OCI-LY1 (cell line): ENCODE measurements around the gene ABLIM1.

Experiments
- H2AFZ ChIP-seq: fragments of 200-600 bp; sonication (generic), shearing (Covaris generic); 2 replicates; pipeline ENCODE4 v1.6.0; 2014; ENCODE audit warnings: antibody characterized with exemption, mild to moderate bottlenecking, low read length
- H3F3A ChIP-seq: fragments of 200-600 bp; sonication (generic), shearing (Covaris generic); 2 replicates; pipeline ENCODE4 v1.6.0; 2014; ENCODE audit warnings: mild to moderate bottlenecking, antibody characterized with exemption, low read length, moderate library complexity; ENCODE audit not compliant: insufficient read depth
- H3K27ac ChIP-seq: fragments of 200-600 bp; sonication (generic); 2 replicates; pipeline ENCODE4 v1.5.1; 2014; ENCODE audit warnings: low read length, mixed run types, mild to moderate bottlenecking, low read depth; ENCODE audit not compliant: poor library complexity, severe bottlenecking
- H3K27me3 ChIP-seq: fragments of 200-600 bp; sonication (generic); 2 replicates; pipeline ENCODE4 v1.6.0; 2014; ENCODE audit warnings: antibody characterized with exemption, mild to moderate bottlenecking, low read length, moderate library complexity; ENCODE audit not compliant: insufficient read depth
- H3K36me3 ChIP-seq: fragments of 200-600 bp; sonication (generic); 2 replicates; pipeline ENCODE4 v1.6.1; 2014; ENCODE audit warnings: mild to moderate bottlenecking, antibody characterized with exemption, low read length, moderate library complexity, mixed read lengths; ENCODE audit not compliant: insufficient read depth
- H3K4me1 ChIP-seq: fragments of 200-600 bp; sonication (generic); 2 replicates; pipeline ENCODE4 v1.5.1; 2014; ENCODE audit warnings: mild to moderate bottlenecking, low read length, moderate library complexity; ENCODE audit not compliant: insufficient read depth, severe bottlenecking
- H3K4me2 ChIP-seq: fragments of 200-600 bp; sonication (generic), shearing (Covaris generic); 2 replicates; pipeline ENCODE4 v1.6.1; 2014; ENCODE audit warnings: low read length
- H3K4me3 ChIP-seq: fragments of 200-600 bp; sonication (generic); 2 replicates; pipeline ENCODE4 v1.5.1; 2014; ENCODE audit warnings: low read length, low read depth, mild to moderate bottlenecking, mixed read lengths; ENCODE audit not compliant: poor library complexity, severe bottlenecking
- H3K79me2 ChIP-seq: fragments of 200-600 bp; shearing (Covaris generic); 2 replicates; pipeline ENCODE4 v1.6.1; 2016; ENCODE audit warnings: mixed run types, low read length, mixed read lengths; ENCODE audit not compliant: insufficient read depth
- H3K9ac ChIP-seq: fragments of 200-600 bp; sonication (generic), shearing (Covaris generic); 2 replicates; pipeline ENCODE4 v1.6.1; 2014; ENCODE audit warnings: mild to moderate bottlenecking, low read length, mixed read lengths
- H3K9me2 ChIP-seq: fragments of 200-600 bp; sonication (generic), shearing (Covaris generic); 2 replicates; pipeline ENCODE4 v1.6.1; 2014; ENCODE audit warnings: low read depth, mild to moderate bottlenecking, low read length, mixed read lengths
- H3K9me3 ChIP-seq: fragments of 200-600 bp; shearing (Covaris generic); 2 replicates; pipeline ENCODE4 v1.6.1; 2014; ENCODE audit warnings: low read length, mixed read lengths
- H4K20me1 ChIP-seq: fragments of 200-600 bp; sonication (generic), shearing (Covaris generic); 2 replicates; pipeline ENCODE4 v1.6.0; 2016; ENCODE audit warnings: mild to moderate bottlenecking, low read length; ENCODE audit not compliant: insufficient read depth
- EZH2 ChIP-seq: fragments of 200-600 bp; sonication (generic), shearing (Covaris generic); IDR thresholded peaks from 2 replicates; pipeline ENCODE4 v1.8.0; 2017; ENCODE audit warnings: borderline replicate concordance, mixed run types, mild to moderate bottlenecking, antibody characterized with exemption, low read length, moderate library complexity, mixed read lengths
- TF ChIP-seq, protein P1 (sequence below): fragments of 200-600 bp; sonication (generic), shearing (Covaris generic); IDR thresholded peaks from 2 replicates; pipeline ENCODE4 v1.5.1; 2017; ENCODE audit warnings: mild to moderate bottlenecking, antibody characterized with exemption, low read length, moderate library complexity, mixed read lengths

The ABLIM1 gene

DNA sequence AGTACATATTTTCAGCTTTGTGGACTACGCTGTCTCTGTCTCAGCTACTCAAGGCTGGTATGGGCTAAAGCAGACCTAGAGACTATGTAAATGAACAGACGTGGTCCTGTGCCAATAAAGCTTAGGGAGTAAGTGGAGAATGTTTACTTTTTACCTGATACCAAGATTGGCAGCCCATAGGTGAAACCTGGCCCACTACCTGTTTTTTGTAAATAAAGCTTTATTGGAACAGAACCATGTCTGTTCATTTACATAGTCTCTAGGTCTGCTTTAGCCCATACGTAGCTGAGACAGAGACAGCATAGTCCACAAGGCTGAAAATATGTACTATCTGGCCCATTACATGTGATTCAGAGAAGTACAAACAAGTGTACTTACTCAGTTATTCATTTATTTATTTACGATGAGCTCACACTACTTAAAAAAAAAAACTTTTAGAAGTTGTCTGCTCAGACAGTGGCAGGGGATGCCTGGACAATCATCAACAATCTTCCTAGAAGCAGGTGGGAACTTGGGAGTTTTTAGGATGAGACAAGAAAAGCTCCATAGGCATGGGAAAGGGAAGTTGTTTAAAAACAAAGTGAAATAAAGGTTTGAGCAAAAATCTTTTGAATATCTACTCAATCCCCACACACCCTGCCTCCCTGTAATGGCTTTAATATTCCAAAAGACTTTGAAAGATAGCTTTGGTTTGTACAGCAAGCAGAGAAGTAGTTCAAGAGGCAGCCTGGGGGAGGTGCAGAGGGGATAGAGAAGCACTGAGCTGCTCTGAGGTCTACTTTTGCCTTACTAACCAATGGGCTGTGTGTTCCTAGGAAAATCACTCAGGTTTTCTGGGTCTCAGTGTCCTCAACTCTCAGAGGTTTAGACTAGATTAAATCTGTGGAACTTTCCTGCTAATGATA lies 139.4 kb downstream of the ABLIM1 start:
- no peaks in the 10 kb centered on the region for H3K9me2 ChIP-seq
- no peak overlapping the region for H2AFZ ChIP-seq
- H3K9me3 ChIP-seq = no peaks in the 10 kb centered on the region
- no peaks in the 10 kb centered on the region for H3F3A ChIP-seq
- no peaks in the 10 kb centered on the region for H4K20me1 ChIP-seq
- H3K79me2 ChIP-seq = peaks cover 29% of the 10 kb centered on the region
- H3K27ac ChIP-seq = no peak overlapping the region
- H3K4me3 ChIP-seq = no peak overlapping the region
- TF ChIP-seq, protein P1, sequence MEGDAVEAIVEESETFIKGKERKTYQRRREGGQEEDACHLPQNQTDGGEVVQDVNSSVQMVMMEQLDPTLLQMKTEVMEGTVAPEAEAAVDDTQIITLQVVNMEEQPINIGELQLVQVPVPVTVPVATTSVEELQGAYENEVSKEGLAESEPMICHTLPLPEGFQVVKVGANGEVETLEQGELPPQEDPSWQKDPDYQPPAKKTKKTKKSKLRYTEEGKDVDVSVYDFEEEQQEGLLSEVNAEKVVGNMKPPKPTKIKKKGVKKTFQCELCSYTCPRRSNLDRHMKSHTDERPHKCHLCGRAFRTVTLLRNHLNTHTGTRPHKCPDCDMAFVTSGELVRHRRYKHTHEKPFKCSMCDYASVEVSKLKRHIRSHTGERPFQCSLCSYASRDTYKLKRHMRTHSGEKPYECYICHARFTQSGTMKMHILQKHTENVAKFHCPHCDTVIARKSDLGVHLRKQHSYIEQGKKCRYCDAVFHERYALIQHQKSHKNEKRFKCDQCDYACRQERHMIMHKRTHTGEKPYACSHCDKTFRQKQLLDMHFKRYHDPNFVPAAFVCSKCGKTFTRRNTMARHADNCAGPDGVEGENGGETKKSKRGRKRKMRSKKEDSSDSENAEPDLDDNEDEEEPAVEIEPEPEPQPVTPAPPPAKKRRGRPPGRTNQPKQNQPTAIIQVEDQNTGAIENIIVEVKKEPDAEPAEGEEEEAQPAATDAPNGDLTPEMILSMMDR = no peak
- no peak for TF ChIP-seq EZH2
- H3K4me2 ChIP-seq = no peak overlapping the region
- peaks cover 3% of the 10 kb centered on the region; the same call in 1 of the 2 replicates for H3K36me3 ChIP-seq
- H3K9ac ChIP-seq = no peak overlapping the region
- H3K27me3 ChIP-seq = no peaks in the 10 kb centered on the region
- H3K4me1 ChIP-seq = peaks cover 68% of the 10 kb centered on the region

DNA sequence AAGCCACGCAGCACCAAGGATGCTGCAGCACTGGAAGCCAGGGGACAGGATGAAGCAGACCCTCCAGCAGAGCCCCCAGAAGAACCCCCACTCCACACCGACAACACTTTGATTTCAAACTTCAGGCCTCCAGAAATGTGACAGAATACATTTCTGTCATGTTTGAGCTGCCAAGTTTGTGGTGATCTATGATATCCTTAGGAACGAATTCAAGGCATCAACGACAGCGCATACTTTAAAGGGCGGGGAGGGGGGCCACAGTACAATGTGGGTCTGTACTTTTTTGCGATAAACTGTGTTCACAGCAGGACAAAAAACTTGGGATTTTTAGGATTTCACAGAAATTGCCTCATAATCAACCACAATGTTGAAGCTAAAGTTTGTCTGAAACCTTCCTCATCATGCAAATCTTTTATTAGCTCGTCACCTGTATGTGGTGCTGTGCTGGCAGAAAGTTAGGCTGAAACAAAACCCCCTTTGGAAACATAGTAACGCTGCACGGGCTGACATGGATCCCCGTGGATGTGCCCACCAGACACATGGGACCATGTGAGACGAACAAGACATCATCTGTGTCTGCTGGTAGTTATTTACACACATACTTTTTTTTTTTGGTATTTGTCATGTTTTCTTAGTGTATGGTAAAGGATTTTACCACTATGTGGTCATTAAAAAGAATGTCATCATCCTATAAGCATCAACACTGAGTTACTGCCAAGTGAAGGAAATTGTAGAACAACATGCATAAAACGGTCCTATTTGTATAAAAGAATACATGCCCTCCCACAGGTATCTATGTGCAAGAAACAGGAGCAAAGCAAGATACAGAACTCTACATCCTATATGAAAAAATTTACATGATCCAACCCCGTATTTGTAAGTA lies 140.5 kb downstream of the ABLIM1 start:
- no peaks in the 10 kb centered on the region for H3K9me2 ChIP-seq
- no peaks in the 10 kb centered on the region for H3F3A ChIP-seq
- no peak for TF ChIP-seq EZH2
- TF ChIP-seq, protein P1 = no peak
- peaks cover 58% of the 10 kb centered on the region for H3K4me1 ChIP-seq
- no peaks in the 10 kb centered on the region for H4K20me1 ChIP-seq
- no peaks in the 10 kb centered on the region for H3K9me3 ChIP-seq
- H3K36me3 ChIP-seq = peaks cover 3% of the 10 kb centered on the region; the same call in 1 of the 2 replicates
- H3K4me2 ChIP-seq = no peak overlapping the region
- no peaks in the 10 kb centered on the region for H3K27me3 ChIP-seq
- peaks cover 35% of the 10 kb centered on the region for H3K79me2 ChIP-seq
- no peak overlapping the region for H3K9ac ChIP-seq
- H3K4me3 ChIP-seq = no peak overlapping the region
- no peak overlapping the region for H3K27ac ChIP-seq
- H2AFZ ChIP-seq = no peak overlapping the region

DNA sequence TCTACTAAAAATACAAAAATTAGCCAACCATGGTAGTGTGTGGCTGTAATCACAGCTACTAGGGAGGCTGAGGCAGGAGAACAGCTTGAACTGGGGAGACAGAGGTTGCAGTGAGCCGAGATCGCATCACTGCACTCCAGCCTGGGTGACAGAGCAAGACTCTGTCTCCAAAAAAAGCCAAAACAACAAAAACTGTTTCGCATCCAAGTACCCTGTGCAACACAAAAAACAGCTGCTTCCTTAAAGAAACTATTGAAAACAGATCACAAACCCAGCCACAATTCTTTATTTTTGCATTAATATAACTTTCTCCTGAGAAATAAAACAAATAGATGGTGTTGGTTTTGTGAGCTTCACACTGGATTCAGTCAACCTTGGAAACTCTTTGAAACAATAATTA lies 141.7 kb downstream of the ABLIM1 start:
- no peak overlapping the region for H3K4me3 ChIP-seq
- no peaks in the 10 kb centered on the region for H3K9me3 ChIP-seq
- no peaks in the 10 kb centered on the region for H4K20me1 ChIP-seq
- H3K9ac ChIP-seq = no peak overlapping the region
- H3K27ac ChIP-seq = no peak overlapping the region
- TF ChIP-seq EZH2 = no peak
- TF ChIP-seq, protein P1 = no peak
- H3K4me1 ChIP-seq = peaks cover 52% of the 10 kb centered on the region
- no peak overlapping the region for H2AFZ ChIP-seq
- peaks cover 11% of the 10 kb centered on the region; the same call in 1 of the 2 replicates for H3K36me3 ChIP-seq
- H3F3A ChIP-seq = no peaks in the 10 kb centered on the region
- peaks cover 30% of the 10 kb centered on the region; the same call in 1 of the 2 replicates for H3K79me2 ChIP-seq
- H3K9me2 ChIP-seq = no peaks in the 10 kb centered on the region
- no peak overlapping the region for H3K4me2 ChIP-seq
- H3K27me3 ChIP-seq = no peaks in the 10 kb centered on the region
